ENCODE results near the gene HBG2. TPM values are rescaled to one million over a fixed set of nuclear protein-coding genes. Genes with fewer than 3 reads are reported as not detected.

HBG2 gene
- total and polyA plus RNA-seq, 2 of the 4 experiments (the other 2 are of a cell fraction) = 0.54 TPM; not detected in 1

DNA sequence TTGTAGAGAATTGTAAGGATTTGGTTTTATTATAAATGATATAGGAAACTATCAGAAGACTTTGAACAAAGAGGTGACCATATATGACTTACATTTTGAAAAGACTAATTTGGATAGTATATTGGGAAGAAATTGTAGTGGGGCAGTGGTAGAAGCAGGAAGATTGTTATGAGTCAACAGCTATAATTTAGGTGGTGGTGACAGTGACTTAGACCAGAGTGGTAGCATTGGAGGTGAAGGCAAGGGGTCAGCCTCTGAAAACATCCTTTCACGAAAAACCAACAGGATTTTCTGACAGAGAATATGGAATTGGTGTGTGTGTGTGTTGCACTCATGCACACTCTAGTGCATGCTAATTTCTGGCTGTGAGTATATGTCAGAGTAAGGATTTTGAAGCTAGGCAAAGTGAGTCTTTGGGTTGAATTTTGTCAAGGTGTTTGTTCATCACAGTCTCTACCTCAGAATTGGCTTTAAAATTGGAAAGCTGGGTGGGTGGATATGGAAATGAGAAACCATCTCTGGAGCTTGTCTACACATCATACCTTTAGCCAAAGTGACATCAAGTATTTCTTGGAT lies 23.3 kb upstream of the HBG2 start:
- CTCF ChIA-PET = interaction anchor here (0.6 kb wide), 1 partner anchor 8 kb away, joined by 3 read pairs; no protein-coding TSS in a partner anchor
- POLR2A ChIA-PET (ENCODE audit: unreplicated experiment) = no interaction called here
- 100% methylated on average over 1 of the region's 1 CpG; no CpG with 5 or more reads in 1 of the 2 experiments for WGBS, 2 experiments (ENCODE audit: extremely low coverage in 2 of 2, insufficient read length in 1 of 2)

More for the DNA sequence above, 23.3 kb upstream of the HBG2 start:
- peaks cover 10% of the 10 kb centered on the region for H3K9me1 ChIP-seq (ENCODE audit: insufficient read depth, low read length)
- no peaks in the 10 kb centered on the region for H4K20me1 ChIP-seq (ENCODE audit: insufficient read depth, low read length)
- peak overlapping the region; percentile 97 for H2BK5ac ChIP-seq (ENCODE audit: low read depth, low read length, poor library complexity, severe bottlenecking)
- in situ Hi-C loops (cut with MboI; ENCODE audit: low sequenced_read_pairs) (no loop called here), dilution Hi-C loops (cut with HindIII; ENCODE audit: low sequenced_read_pairs, unreplicated experiment) (no loop called here), intact Hi-C loops (cut with micrococcal nuclease) (no loop called here)
- peak overlapping the region; percentile 57; the same call in 1 of the 2 replicates for H4K5ac ChIP-seq (ENCODE audit: low read depth, low read length)
- peak overlapping the region; percentile 87 for H2BK120ac ChIP-seq (ENCODE audit: low read depth, low read length)
- H3K4ac ChIP-seq (ENCODE audit: low read depth, low read length) = peak overlapping the region; percentile 85
- H2AK9ac ChIP-seq (replicated peaks; ENCODE audit: low read depth, low read length, poor library complexity) = no peak overlapping the region
- peak overlapping the region; percentile 37; the same call in 1 of the 2 replicates for H3K18ac ChIP-seq (ENCODE audit: low read depth, low read length)
- H3K27ac ChIP-seq (ENCODE audit: insufficient read depth, low read length) = no peak overlapping the region
- no peak for TF ChIP-seq CEBPB (IDR thresholded peaks at IDR 0.05; ENCODE audit: low read depth, low read length)
- TF ChIP-seq FOS (IDR thresholded peaks at IDR 0.05; ENCODE audit: low read depth, low read length) = no peak
- DNase-seq = no peak
- H3K4me3 ChIP-seq (ENCODE audit: insufficient read depth, low read depth, low read length) = no peak overlapping the region
- H3K27me3 ChIP-seq (ENCODE audit: control insufficient read depth, insufficient read depth, low read length) = no peaks in the 10 kb centered on the region
- no peak overlapping the region for H3K9ac ChIP-seq (ENCODE audit: low read depth, low read length)
- no TSS peak for BruUV-seq (replicated peaks)
- peaks cover 16% of the 10 kb centered on the region for H3K4me1 ChIP-seq (ENCODE audit: control insufficient read depth, insufficient read depth, low read length)
- H2BK20ac ChIP-seq (ENCODE audit: low read depth, low read length) = peak overlapping the region; percentile 96
- H3K9me3 ChIP-seq (ENCODE audit: control insufficient read depth, insufficient read depth, low read length) = no peaks in the 10 kb centered on the region
- no peak overlapping the region for H3K4me2 ChIP-seq (ENCODE audit: low read depth, low read length)
- ATAC-seq (ENCODE audit: low read depth) = no peak
- no peaks in the 10 kb centered on the region for H3K79me1 ChIP-seq (ENCODE audit: low read depth in 1 of 2, low read length in 2 of 2)
- H3K56ac ChIP-seq (ENCODE audit: extremely low read depth, insufficient read depth, low read length) = no peak overlapping the region
- H3K14ac ChIP-seq (replicated peaks; ENCODE audit: low read depth, low read length) = peak overlapping the region; percentile 72
- H4K91ac ChIP-seq (ENCODE audit: insufficient read depth, low read depth, low read length) = peak overlapping the region; percentile 87
- H2AK5ac ChIP-seq (ENCODE audit: low read depth, low read length) = peak overlapping the region; percentile 91
- H4K8ac ChIP-seq (ENCODE audit: low read depth in 2 of 2, low read length in 2 of 2) = peak overlapping the region in 1 of 2 experiments; percentile 66; a peak in 2 of 4 replicates
- no peaks in the 10 kb centered on the region for H3K36me3 ChIP-seq (ENCODE audit: control insufficient read depth, insufficient read depth, low read length)
- H2BK15ac ChIP-seq (ENCODE audit: low read depth, low read length) = peak overlapping the region; percentile 96; the same call in 2 of the 3 replicates
- no peak overlapping the region for H3K23ac ChIP-seq (ENCODE audit: low read depth, low read length)
- H2AFZ ChIP-seq (replicated peaks; ENCODE audit: low read length, poor library complexity) = no peak overlapping the region

Data from IMR-90 (cell line).